ENCODE results near the gene GALE.

GRCh38 chr1:23788695-23789094 lies 11.9 kb downstream of the GALE start:
- peak in 1 of 3 donors; percentile 13 for TF ChIP-seq POLR2AphosphoS5 (IDR thresholded peaks at IDR 0.05)
- TF ChIP-seq, protein P1, sequence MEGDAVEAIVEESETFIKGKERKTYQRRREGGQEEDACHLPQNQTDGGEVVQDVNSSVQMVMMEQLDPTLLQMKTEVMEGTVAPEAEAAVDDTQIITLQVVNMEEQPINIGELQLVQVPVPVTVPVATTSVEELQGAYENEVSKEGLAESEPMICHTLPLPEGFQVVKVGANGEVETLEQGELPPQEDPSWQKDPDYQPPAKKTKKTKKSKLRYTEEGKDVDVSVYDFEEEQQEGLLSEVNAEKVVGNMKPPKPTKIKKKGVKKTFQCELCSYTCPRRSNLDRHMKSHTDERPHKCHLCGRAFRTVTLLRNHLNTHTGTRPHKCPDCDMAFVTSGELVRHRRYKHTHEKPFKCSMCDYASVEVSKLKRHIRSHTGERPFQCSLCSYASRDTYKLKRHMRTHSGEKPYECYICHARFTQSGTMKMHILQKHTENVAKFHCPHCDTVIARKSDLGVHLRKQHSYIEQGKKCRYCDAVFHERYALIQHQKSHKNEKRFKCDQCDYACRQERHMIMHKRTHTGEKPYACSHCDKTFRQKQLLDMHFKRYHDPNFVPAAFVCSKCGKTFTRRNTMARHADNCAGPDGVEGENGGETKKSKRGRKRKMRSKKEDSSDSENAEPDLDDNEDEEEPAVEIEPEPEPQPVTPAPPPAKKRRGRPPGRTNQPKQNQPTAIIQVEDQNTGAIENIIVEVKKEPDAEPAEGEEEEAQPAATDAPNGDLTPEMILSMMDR (IDR thresholded peaks at IDR 0.05 in 8 of 11, conservative IDR thresholded peaks at IDR 0.05 in 3 of 11), result no peak
- no peak for TF ChIP-seq POLR2A (IDR thresholded peaks at IDR 0.05)
